ENCODE results near the gene ENAH.

ENAH gene

DNA sequence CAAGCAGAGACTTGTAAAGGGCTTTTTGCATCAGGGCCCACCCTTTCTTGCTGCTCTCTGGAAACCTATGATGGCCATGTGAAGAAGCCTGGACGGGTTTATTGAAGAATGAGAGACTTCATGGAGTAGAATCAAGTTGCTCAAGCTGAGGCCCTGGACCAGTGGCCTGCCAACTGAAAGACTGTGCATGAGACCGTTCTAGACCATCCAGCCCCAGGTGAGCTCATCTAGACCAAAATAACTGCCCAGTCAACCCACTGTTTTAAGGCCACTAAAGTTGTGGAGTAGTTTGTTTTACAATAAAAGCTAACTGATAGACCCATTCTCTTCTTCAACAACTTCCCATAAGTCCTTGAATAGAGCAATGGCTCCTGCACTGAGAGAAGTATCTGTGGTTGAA lies 11.8 kb upstream of the ENAH start:
- Histone ChIP-seq H3K4me3 (replicated peaks; ENCODE audit: insufficient read depth, low read length) (no peak overlapping the region), H3K27ac (replicated peaks) (no peak overlapping the region), H3K27me3 (ENCODE audit: insufficient read depth, poor library complexity, severe bottlenecking) (peaks cover 4% of the 10 kb centered on the region)
- TF ChIP-seq, protein P1, sequence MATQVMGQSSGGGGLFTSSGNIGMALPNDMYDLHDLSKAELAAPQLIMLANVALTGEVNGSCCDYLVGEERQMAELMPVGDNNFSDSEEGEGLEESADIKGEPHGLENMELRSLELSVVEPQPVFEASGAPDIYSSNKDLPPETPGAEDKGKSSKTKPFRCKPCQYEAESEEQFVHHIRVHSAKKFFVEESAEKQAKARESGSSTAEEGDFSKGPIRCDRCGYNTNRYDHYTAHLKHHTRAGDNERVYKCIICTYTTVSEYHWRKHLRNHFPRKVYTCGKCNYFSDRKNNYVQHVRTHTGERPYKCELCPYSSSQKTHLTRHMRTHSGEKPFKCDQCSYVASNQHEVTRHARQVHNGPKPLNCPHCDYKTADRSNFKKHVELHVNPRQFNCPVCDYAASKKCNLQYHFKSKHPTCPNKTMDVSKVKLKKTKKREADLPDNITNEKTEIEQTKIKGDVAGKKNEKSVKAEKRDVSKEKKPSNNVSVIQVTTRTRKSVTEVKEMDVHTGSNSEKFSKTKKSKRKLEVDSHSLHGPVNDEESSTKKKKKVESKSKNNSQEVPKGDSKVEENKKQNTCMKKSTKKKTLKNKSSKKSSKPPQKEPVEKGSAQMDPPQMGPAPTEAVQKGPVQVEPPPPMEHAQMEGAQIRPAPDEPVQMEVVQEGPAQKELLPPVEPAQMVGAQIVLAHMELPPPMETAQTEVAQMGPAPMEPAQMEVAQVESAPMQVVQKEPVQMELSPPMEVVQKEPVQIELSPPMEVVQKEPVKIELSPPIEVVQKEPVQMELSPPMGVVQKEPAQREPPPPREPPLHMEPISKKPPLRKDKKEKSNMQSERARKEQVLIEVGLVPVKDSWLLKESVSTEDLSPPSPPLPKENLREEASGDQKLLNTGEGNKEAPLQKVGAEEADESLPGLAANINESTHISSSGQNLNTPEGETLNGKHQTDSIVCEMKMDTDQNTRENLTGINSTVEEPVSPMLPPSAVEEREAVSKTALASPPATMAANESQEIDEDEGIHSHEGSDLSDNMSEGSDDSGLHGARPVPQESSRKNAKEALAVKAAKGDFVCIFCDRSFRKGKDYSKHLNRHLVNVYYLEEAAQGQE (IDR thresholded peaks at IDR 0.05; ENCODE audit: insufficient replicate concordance, low read depth): no peak
- DNase-seq (ENCODE audit: low read depth in 1 of 2, low spot score in 1 of 2): no peak

DNA sequence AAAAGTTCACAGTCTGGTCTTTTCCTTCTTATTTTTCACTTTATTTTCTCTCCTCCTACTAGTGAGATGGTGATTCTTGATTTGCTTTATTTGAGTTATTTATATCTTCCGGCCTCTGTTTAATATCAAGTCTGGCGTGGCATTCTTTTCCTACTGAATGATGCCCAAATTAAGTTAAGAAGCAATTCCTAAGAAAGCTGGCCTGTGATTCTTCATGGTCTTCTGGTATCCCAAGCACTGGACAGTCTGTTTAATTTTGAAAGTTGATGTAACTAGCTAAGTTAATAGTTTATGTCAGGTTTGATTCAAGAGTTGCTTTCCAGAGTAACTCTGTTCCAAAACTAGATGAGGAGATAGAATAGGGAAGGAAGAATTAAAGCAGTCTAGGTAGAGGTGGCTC lies 9.2 kb upstream of the ENAH start:
- no peak for TF ChIP-seq GABPA (IDR thresholded peaks at IDR 0.05; ENCODE audit: low read depth)
- no peak for TF ChIP-seq SPI1 (IDR thresholded peaks at IDR 0.05; ENCODE audit: borderline replicate concordance, low read depth)
- TF ChIP-seq, protein P2, sequence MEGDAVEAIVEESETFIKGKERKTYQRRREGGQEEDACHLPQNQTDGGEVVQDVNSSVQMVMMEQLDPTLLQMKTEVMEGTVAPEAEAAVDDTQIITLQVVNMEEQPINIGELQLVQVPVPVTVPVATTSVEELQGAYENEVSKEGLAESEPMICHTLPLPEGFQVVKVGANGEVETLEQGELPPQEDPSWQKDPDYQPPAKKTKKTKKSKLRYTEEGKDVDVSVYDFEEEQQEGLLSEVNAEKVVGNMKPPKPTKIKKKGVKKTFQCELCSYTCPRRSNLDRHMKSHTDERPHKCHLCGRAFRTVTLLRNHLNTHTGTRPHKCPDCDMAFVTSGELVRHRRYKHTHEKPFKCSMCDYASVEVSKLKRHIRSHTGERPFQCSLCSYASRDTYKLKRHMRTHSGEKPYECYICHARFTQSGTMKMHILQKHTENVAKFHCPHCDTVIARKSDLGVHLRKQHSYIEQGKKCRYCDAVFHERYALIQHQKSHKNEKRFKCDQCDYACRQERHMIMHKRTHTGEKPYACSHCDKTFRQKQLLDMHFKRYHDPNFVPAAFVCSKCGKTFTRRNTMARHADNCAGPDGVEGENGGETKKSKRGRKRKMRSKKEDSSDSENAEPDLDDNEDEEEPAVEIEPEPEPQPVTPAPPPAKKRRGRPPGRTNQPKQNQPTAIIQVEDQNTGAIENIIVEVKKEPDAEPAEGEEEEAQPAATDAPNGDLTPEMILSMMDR (IDR thresholded peaks at IDR 0.05; ENCODE audit: insufficient read depth, low read length): no peak
- TF ChIP-seq, protein P1 (IDR thresholded peaks at IDR 0.05; ENCODE audit: insufficient replicate concordance, low read depth): no peak
- TF ChIP-seq POLR2AphosphoS5 (IDR thresholded peaks at IDR 0.05; ENCODE audit: low read depth): no peak
- DNase-seq (ENCODE audit: low read depth in 1 of 2, low spot score in 1 of 2): no peak

DNA sequence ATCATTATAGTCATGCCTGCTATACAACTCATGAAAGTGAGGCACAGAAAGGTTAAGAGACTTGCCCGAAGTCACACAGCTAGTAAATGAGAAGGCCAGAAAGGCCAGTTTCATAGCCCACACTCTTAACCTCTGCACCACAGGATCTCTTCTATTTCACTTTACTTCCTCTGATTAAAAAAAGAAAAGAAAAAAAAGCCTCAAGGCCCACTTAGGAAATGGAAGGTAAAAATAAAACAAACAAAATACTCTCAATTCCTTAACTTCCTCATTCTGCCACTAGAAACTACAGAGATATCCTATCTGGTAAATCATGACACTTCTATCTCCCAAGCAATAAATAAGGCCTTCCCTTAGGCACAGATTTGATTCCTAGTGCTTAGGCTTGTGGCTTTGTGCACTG lies 7.6 kb upstream of the ENAH start:
- TF ChIP-seq GABPA (IDR thresholded peaks at IDR 0.05; ENCODE audit: low read depth): no peak
- Histone ChIP-seq H3K27ac (replicated peaks) (no peak overlapping the region), H3K27me3 (ENCODE audit: insufficient read depth, poor library complexity, severe bottlenecking) (peaks cover 4% of the 10 kb centered on the region), H3K4me3 (replicated peaks; ENCODE audit: insufficient read depth, low read length) (no peak overlapping the region)
- DNase-seq (ENCODE audit: low read depth in 1 of 2, low spot score in 1 of 2): no peak

More for the DNA sequence above, 9.2 kb upstream of the ENAH start:
- Histone ChIP-seq H3K27ac (replicated peaks) (no peak overlapping the region), H3K4me3 (replicated peaks; ENCODE audit: insufficient read depth, low read length) (no peak overlapping the region), H3K27me3 (ENCODE audit: insufficient read depth, poor library complexity, severe bottlenecking) (peaks cover 4% of the 10 kb centered on the region)

DNA sequence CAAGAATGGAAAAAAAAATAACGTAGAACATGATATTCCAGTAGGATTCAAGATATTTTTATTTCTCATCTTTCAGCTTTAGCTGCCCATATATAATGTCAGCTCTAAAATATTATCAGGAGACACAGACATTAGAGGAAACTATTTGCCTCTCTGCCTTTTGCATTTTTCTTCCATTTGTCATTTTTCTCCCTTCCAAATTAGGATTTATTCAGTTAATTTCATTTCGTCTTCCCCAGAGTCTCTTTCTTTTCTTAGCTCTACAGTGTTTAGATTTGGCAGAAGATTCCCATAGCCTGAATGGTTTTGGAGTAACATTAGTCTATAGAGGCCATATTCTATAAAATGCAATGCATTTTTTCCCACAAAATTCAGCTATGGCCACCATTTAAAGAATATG lies 5.1 kb upstream of the ENAH start:
- Histone ChIP-seq H3K27me3 (ENCODE audit: insufficient read depth, poor library complexity, severe bottlenecking) (peaks cover 22% of the 10 kb centered on the region), H3K4me3 (replicated peaks; ENCODE audit: insufficient read depth, low read length) (no peak overlapping the region), H3K27ac (replicated peaks) (no peak overlapping the region)
- TF ChIP-seq SPI1 (IDR thresholded peaks at IDR 0.05; ENCODE audit: borderline replicate concordance, low read depth) (no peak), GABPA (IDR thresholded peaks at IDR 0.05; ENCODE audit: low read depth) (no peak), POLR2AphosphoS5 (IDR thresholded peaks at IDR 0.05; ENCODE audit: low read depth) (no peak)
- TF ChIP-seq, protein P1 (IDR thresholded peaks at IDR 0.05; ENCODE audit: insufficient replicate concordance, low read depth): no peak
- TF ChIP-seq, protein P2 (IDR thresholded peaks at IDR 0.05; ENCODE audit: insufficient read depth, low read length): no peak
- DNase-seq (ENCODE audit: low read depth in 1 of 2, low spot score in 1 of 2): no peak

Measured in HL-60 (cell line).